Spinal cord (tissue), 10 donors: ENCODE results near the gene SPDYC. TPM values are rescaled to one million over a fixed set of nuclear protein-coding genes. Genes with fewer than 3 reads are reported as not detected.
A peak's percentile ranks its signal among the peaks of the same experiment; 100 is the strongest.

Experiments used
- DNase-seq, 6 donors: peaks; one replicate each; pipeline versions ENCODE4 v3.0.0 to v3.0.0-alpha.2; 2013 to 2015; ENCODE audit warnings: low spot score in 6 of 6, low read depth in 4 of 6
- H3K27ac ChIP-seq: one replicate; pipeline ENCODE4 v1.5.1; 2013; ENCODE audit warnings: low read depth, low read length, control low read depth
- H3K27me3 ChIP-seq: one replicate; pipeline ENCODE4 v1.6.1; 2013; ENCODE audit warnings: low read length; ENCODE audit not compliant: control insufficient read depth, insufficient read depth
- H3K36me3 ChIP-seq: one replicate; pipeline ENCODE4 v1.6.1; 2013; ENCODE audit warnings: low read length; ENCODE audit not compliant: control insufficient read depth, insufficient read depth
- H3K4me1 ChIP-seq: one replicate; pipeline ENCODE4 v1.6.1; 2013; ENCODE audit warnings: low read length; ENCODE audit not compliant: control insufficient read depth, insufficient read depth
- H3K4me3 ChIP-seq: one replicate; pipeline ENCODE4 v1.5.1; 2013; ENCODE audit warnings: low read depth, low read length, control low read depth
- H3K9me3 ChIP-seq: one replicate; pipeline ENCODE4 v1.6.1; 2013; ENCODE audit warnings: low read length; ENCODE audit not compliant: control insufficient read depth, insufficient read depth
- WGBS: methylation state at CpG from one replicate; pipeline ENCODE4 v1.1.5; 2013; ENCODE audit warnings: missing lambda C conversion rate; ENCODE audit not compliant: insufficient coverage; 5-methylcytosine and 5-hydroxymethylcytosine counted together
- polyA plus RNA-seq, 2 donors: library from polyadenylated mRNA; unstranded; fragments of 120-200 nt; gene quantifications; one replicate each; pipeline ENCODE4 v1.2.1, GENCODE V29; 2013; ENCODE audit not compliant: insufficient read length in 2 of 2
- small RNA-seq: library from RNA; depleted of rRNA; stranded (forward); fragments of <200 nt; gene quantifications from one replicate; pipeline ENCODE3, GENCODE V24; 2014; ENCODE audit warnings: low replicate concordance
- total RNA-seq, 2 donors: library from RNA; depleted of rRNA in 1 of 2; stranded (reverse); fragments of 120-200 nt in 1 of 2; fragments of >200 nt in 1 of 2; gene quantifications; one replicate each; pipeline versions ENCODE4 v1.2.3 to v1.2.4, GENCODE V29; 2013 to 2014
- donor health status: healthy.

The SPDYC gene
- total and polyA plus RNA-seq, 4 donors: 0.17 TPM; not detected in 3

GRCh38 chr11:65216830-65217229 is 46.8 kb downstream of the SPDYC start:
- H3K27me3 ChIP-seq: no peaks in the 10 kb centered on the region
- H3K4me1 ChIP-seq: peaks cover 3% of the 10 kb centered on the region
- 75% methylated on average over 6 of the region's 6 CpGs for WGBS
- no peak overlapping the region for H3K27ac ChIP-seq
- no peak for DNase-seq
- peaks cover 22% of the 10 kb centered on the region for H3K36me3 ChIP-seq
- no peaks in the 10 kb centered on the region for H3K9me3 ChIP-seq
- H3K4me3 ChIP-seq: no peak overlapping the region

GRCh38 chr11:65217441-65218423 is 47.7 kb downstream of the SPDYC start:
- peaks cover 3% of the 10 kb centered on the region for H3K4me1 ChIP-seq
- WGBS: 81% methylated on average over 10 of the region's 19 CpGs

GRCh38 chr11:65218446-65218845 is 48.4 kb downstream of the SPDYC start:
- Histone ChIP-seq H3K36me3 (peaks cover 14% of the 10 kb centered on the region), H3K4me3 (no peak overlapping the region), H3K4me1 (peaks cover 3% of the 10 kb centered on the region), H3K27me3 (no peaks in the 10 kb centered on the region), H3K27ac (no peak overlapping the region), H3K9me3 (no peaks in the 10 kb centered on the region)
- 88% methylated on average over 9 of the region's 9 CpGs for WGBS
- no peak for DNase-seq

More at GRCh38 chr11:65217441-65218423, 47.7 kb downstream of the SPDYC start:
- no peaks in the 10 kb centered on the region for H3K9me3 ChIP-seq
- H3K27ac ChIP-seq: no peak overlapping the region
- DNase-seq: no peak
- no peak overlapping the region for H3K4me3 ChIP-seq
- no peaks in the 10 kb centered on the region for H3K27me3 ChIP-seq
- peaks cover 12% of the 10 kb centered on the region for H3K36me3 ChIP-seq

GRCh38 chr11:65219930-65220213 is 49.8 kb downstream of the SPDYC start:
- DNase-seq: no peak
- no CpG with 5 or more reads among the region's 3 CpGs for WGBS
- Histone ChIP-seq H3K27ac (no peak overlapping the region), H3K4me1 (peaks cover 3% of the 10 kb centered on the region), H3K9me3 (no peaks in the 10 kb centered on the region), H3K4me3 (no peak overlapping the region), H3K36me3 (peaks cover 5% of the 10 kb centered on the region), H3K27me3 (peaks cover 1% of the 10 kb centered on the region)

GRCh38 chr11:65221026-65221425 is 51.0 kb downstream of the SPDYC start:
- DNase-seq: no peak
- Histone ChIP-seq H3K27me3 (peaks cover 13% of the 10 kb centered on the region), H3K4me1 (peaks cover 14% of the 10 kb centered on the region), H3K36me3 (peaks cover 5% of the 10 kb centered on the region), H3K9me3 (no peaks in the 10 kb centered on the region), H3K27ac (no peak overlapping the region), H3K4me3 (no peak overlapping the region)
- WGBS: 83% methylated on average over 2 of the region's 10 CpGs

Small RNA genes lying within 50 kb of the gene (small RNA-seq; reads per million reads assigned to genes)
- gene HIGD1AP10 (not detected), gene PDCL2P2 (not detected), gene RNU2-23P (2.5 reads per million, percentile 91 among the genes with 10 or more reads in this experiment)

Other genes with a start within 250 kb of the SPDYC start
- gene PPP2R5B, start 245.5 kb upstream of the SPDYC start, total RNA-seq: 10 to 100 TPM; 26.3 to 40.0 TPM
- 10 to 100 TPM; 96.4 to 99.8 TPM for gene PPP2R5B, start 245.5 kb upstream of the SPDYC start, polyA plus RNA-seq
- gene GPHA2, start 234.3 kb upstream of the SPDYC start, total RNA-seq: 1 to 10 TPM in 1 of 2 donors, under 1 TPM in 1; 0.59 to 3.5 TPM
- 1 to 10 TPM in 1 of 2 donors, not detected in 1; 1.9 TPM for gene GPHA2, start 234.3 kb upstream of the SPDYC start, polyA plus RNA-seq
- under 1 TPM in 1 of 2 donors, not detected in 1; 0.50 TPM for gene MAJIN, start 198.1 kb upstream of the SPDYC start, total RNA-seq
- under 1 TPM in 1 of 2 donors, not detected in 1; 0.42 TPM for gene MAJIN, start 198.1 kb upstream of the SPDYC start, polyA plus RNA-seq
- under 1 TPM; 0.99 TPM for gene BATF2, start 173.3 kb upstream of the SPDYC start, total RNA-seq
- 1 to 10 TPM in 1 of 2 donors, under 1 TPM in 1; 0.76 to 1.0 TPM for gene BATF2, start 173.3 kb upstream of the SPDYC start, polyA plus RNA-seq
- 100 to 1,000 TPM in 1 of 2 donors, 10 to 100 TPM in 1; 75.4 to 120 TPM for gene ARL2, start 156.1 kb upstream of the SPDYC start, total RNA-seq
- 100 to 1,000 TPM; 119 to 123 TPM for gene ARL2, start 156.1 kb upstream of the SPDYC start, polyA plus RNA-seq
- 10 to 100 TPM; 14.4 to 25.7 TPM for gene SNX15, start 142.8 kb upstream of the SPDYC start, total RNA-seq
- 10 to 100 TPM; 30.6 to 32.4 TPM for gene SNX15, start 142.8 kb upstream of the SPDYC start, polyA plus RNA-seq
- 1 to 10 TPM; 4.0 to 6.4 TPM for gene SAC3D1, start 129.0 kb upstream of the SPDYC start, total RNA-seq
- gene SAC3D1, start 129.0 kb upstream of the SPDYC start, polyA plus RNA-seq: 10 to 100 TPM; 16.5 to 18.0 TPM
- gene NAALADL1, start 111.7 kb upstream of the SPDYC start, total RNA-seq: 10 to 100 TPM in 1 of 2 donors, 1 to 10 TPM in 1; 7.7 to 25.2 TPM
- gene NAALADL1, start 111.7 kb upstream of the SPDYC start, polyA plus RNA-seq: 1 to 10 TPM; 5.5 to 8.1 TPM
- 1 to 10 TPM; 5.4 to 8.7 TPM for gene CDCA5, start 86.2 kb upstream of the SPDYC start, total RNA-seq
- 10 to 100 TPM; 14.1 to 15.0 TPM for gene CDCA5, start 86.2 kb upstream of the SPDYC start, polyA plus RNA-seq
- gene ZFPL1, start 86.0 kb upstream of the SPDYC start, total RNA-seq: 10 to 100 TPM; 19.4 to 32.6 TPM
- 10 to 100 TPM; 35.8 to 37.6 TPM for gene ZFPL1, start 86.0 kb upstream of the SPDYC start, polyA plus RNA-seq
- gene VPS51, start 74.0 kb upstream of the SPDYC start, total RNA-seq: 100 to 1,000 TPM in 1 of 2 donors, 10 to 100 TPM in 1; 91.4 to 122 TPM
- 100 to 1,000 TPM; 158 to 165 TPM for gene VPS51, start 74.0 kb upstream of the SPDYC start, polyA plus RNA-seq
- 10 to 100 TPM; 46.6 to 61.8 TPM for gene TM7SF2, start 58.4 kb upstream of the SPDYC start, total RNA-seq
- gene TM7SF2, start 58.4 kb upstream of the SPDYC start, polyA plus RNA-seq: 100 to 1,000 TPM; 104 to 118 TPM
- 10 to 100 TPM in 1 of 2 donors, 1 to 10 TPM in 1; 2.7 to 10.7 TPM for gene ZNHIT2, start 52.5 kb upstream of the SPDYC start, total RNA-seq
- gene ZNHIT2, start 52.5 kb upstream of the SPDYC start, polyA plus RNA-seq: 10 to 100 TPM; 10.2 to 14.0 TPM
- gene FAU, start 48.1 kb upstream of the SPDYC start, total RNA-seq: 100 to 1,000 TPM; 174 to 693 TPM
- 100 to 1,000 TPM; 603 to 622 TPM for gene FAU, start 48.1 kb upstream of the SPDYC start, polyA plus RNA-seq
- 10 to 100 TPM; 36.7 to 55.3 TPM for gene MRPL49, start 47.9 kb upstream of the SPDYC start, total RNA-seq
- 10 to 100 TPM; 42.5 to 45.0 TPM for gene MRPL49, start 47.9 kb upstream of the SPDYC start, polyA plus RNA-seq
- gene SYVN1, start 35.7 kb upstream of the SPDYC start, total RNA-seq: 10 to 100 TPM; 14.3 to 18.3 TPM
- gene SYVN1, start 35.7 kb upstream of the SPDYC start, polyA plus RNA-seq: 10 to 100 TPM; 44.2 to 52.6 TPM
- gene CAPN1, start 11.7 kb downstream of the SPDYC start, total RNA-seq: 10 to 100 TPM; 48.0 to 69.5 TPM
- gene CAPN1, start 11.7 kb downstream of the SPDYC start, polyA plus RNA-seq: 100 to 1,000 TPM in 1 of 2 donors, 10 to 100 TPM in 1; 99.4 to 115 TPM
- 1 to 10 TPM; 7.2 to 9.1 TPM for gene POLA2, start 91.7 kb downstream of the SPDYC start, total RNA-seq
- 10 to 100 TPM in 1 of 2 donors, 1 to 10 TPM in 1; 9.7 to 16.2 TPM for gene POLA2, start 91.7 kb downstream of the SPDYC start, polyA plus RNA-seq
- gene CDC42EP2, start 144.6 kb downstream of the SPDYC start, total RNA-seq: 1 to 10 TPM; 5.7 to 8.5 TPM
- 1 to 10 TPM; 5.7 to 10.0 TPM for gene CDC42EP2, start 144.6 kb downstream of the SPDYC start, polyA plus RNA-seq
- gene DPF2, start 163.6 kb downstream of the SPDYC start, total RNA-seq: 10 to 100 TPM; 28.0 to 52.7 TPM
- 10 to 100 TPM; 72.8 to 84.0 TPM for gene DPF2, start 163.6 kb downstream of the SPDYC start, polyA plus RNA-seq
- gene TIGD3, start 184.5 kb downstream of the SPDYC start, total RNA-seq: 1 to 10 TPM; 1.4 TPM
- 1 to 10 TPM; 3.4 to 3.7 TPM for gene TIGD3, start 184.5 kb downstream of the SPDYC start, polyA plus RNA-seq
- 1 to 10 TPM; 2.3 to 3.1 TPM for gene SLC25A45, start 212.4 kb downstream of the SPDYC start, total RNA-seq
- 1 to 10 TPM; 1.8 to 3.7 TPM for gene SLC25A45, start 212.4 kb downstream of the SPDYC start, polyA plus RNA-seq
- 10 to 100 TPM; 16.7 to 18.7 TPM for gene FRMD8, start 216.4 kb downstream of the SPDYC start, total RNA-seq
- 10 to 100 TPM; 16.3 to 19.3 TPM for gene FRMD8, start 216.4 kb downstream of the SPDYC start, polyA plus RNA-seq